HL-60 (cell line): ENCODE measurements around the gene MARVELD1.

Experiments used
- GABPA ChIP-seq: IDR thresholded peaks from 2 replicates; pipeline ENCODE4 v1.6.1; 2012; ENCODE audit warnings: low read depth
- POLR2AphosphoS5 ChIP-seq: IDR thresholded peaks from 2 replicates; pipeline ENCODE4 v1.6.1; 2012; ENCODE audit warnings: low read depth
- SPI1 ChIP-seq: IDR thresholded peaks from 2 replicates; pipeline ENCODE4 v1.6.1; 2012; ENCODE audit warnings: low read depth, mild to moderate bottlenecking, borderline replicate concordance
- TF ChIP-seq, protein P1 (sequence below): IDR thresholded peaks from 2 replicates; pipeline ENCODE4 v1.6.1; 2012; ENCODE audit warnings: low read depth; ENCODE audit not compliant: insufficient replicate concordance
- TF ChIP-seq, protein P2 (sequence below): IDR thresholded peaks from one replicate; pipeline ENCODE4 v1.5.1; 2011; ENCODE audit warnings: low read length, control low read depth, inconsistent platforms; ENCODE audit not compliant: insufficient read depth

DNA sequence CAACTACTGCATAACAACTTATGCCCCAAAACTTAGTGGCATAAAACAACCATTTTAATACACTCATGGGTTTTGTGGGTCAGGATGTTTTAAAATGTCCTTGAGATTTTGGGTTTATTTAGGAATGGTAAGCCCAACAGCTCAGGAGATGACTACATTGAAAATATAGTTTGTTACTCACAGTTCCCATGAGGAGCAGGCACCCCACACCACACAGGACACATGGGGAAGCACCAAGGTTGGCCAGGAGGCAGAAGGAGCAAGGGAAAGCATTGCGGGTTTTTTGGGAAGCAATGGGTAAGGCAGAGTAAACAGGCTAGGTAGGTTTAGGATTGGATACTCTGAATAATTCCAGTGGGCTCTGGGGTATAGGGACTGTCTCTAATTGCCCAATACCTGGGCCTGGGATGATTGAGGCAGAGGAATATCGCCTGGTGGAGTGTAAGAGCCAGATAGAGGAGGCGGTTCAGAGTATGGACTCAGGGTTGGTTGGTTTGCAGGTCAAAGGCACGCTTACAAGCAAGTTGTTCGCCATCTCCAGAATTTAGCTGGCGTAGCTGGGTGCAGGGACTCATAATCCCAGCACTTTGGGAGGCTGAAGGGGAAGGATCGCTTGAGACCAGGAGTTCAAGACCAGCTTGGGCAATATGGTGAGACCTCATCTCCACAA, 10.0 kb upstream of the MARVELD1 start:
- TF ChIP-seq POLR2AphosphoS5 (no peak), SPI1 (no peak), GABPA (no peak)
- TF ChIP-seq, protein P1, sequence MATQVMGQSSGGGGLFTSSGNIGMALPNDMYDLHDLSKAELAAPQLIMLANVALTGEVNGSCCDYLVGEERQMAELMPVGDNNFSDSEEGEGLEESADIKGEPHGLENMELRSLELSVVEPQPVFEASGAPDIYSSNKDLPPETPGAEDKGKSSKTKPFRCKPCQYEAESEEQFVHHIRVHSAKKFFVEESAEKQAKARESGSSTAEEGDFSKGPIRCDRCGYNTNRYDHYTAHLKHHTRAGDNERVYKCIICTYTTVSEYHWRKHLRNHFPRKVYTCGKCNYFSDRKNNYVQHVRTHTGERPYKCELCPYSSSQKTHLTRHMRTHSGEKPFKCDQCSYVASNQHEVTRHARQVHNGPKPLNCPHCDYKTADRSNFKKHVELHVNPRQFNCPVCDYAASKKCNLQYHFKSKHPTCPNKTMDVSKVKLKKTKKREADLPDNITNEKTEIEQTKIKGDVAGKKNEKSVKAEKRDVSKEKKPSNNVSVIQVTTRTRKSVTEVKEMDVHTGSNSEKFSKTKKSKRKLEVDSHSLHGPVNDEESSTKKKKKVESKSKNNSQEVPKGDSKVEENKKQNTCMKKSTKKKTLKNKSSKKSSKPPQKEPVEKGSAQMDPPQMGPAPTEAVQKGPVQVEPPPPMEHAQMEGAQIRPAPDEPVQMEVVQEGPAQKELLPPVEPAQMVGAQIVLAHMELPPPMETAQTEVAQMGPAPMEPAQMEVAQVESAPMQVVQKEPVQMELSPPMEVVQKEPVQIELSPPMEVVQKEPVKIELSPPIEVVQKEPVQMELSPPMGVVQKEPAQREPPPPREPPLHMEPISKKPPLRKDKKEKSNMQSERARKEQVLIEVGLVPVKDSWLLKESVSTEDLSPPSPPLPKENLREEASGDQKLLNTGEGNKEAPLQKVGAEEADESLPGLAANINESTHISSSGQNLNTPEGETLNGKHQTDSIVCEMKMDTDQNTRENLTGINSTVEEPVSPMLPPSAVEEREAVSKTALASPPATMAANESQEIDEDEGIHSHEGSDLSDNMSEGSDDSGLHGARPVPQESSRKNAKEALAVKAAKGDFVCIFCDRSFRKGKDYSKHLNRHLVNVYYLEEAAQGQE: no peak
- TF ChIP-seq, protein P2, sequence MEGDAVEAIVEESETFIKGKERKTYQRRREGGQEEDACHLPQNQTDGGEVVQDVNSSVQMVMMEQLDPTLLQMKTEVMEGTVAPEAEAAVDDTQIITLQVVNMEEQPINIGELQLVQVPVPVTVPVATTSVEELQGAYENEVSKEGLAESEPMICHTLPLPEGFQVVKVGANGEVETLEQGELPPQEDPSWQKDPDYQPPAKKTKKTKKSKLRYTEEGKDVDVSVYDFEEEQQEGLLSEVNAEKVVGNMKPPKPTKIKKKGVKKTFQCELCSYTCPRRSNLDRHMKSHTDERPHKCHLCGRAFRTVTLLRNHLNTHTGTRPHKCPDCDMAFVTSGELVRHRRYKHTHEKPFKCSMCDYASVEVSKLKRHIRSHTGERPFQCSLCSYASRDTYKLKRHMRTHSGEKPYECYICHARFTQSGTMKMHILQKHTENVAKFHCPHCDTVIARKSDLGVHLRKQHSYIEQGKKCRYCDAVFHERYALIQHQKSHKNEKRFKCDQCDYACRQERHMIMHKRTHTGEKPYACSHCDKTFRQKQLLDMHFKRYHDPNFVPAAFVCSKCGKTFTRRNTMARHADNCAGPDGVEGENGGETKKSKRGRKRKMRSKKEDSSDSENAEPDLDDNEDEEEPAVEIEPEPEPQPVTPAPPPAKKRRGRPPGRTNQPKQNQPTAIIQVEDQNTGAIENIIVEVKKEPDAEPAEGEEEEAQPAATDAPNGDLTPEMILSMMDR: no peak
